Measurements from ENCODE around the gene PARD3. TPM values are rescaled to one million over a fixed set of nuclear protein-coding genes. Genes with fewer than 3 reads are reported as not detected.

The PARD3 gene
- total RNA-seq, 1 experiment from 2014 or later: 51.8 TPM

GRCh38 chr10:34796133-34796532, 19.0 kb downstream of the PARD3 start (continued):
- no peak for TF ChIP-seq STAT6 (CRISPR knock-in tag; conservative IDR thresholded peaks at IDR 0.05; ENCODE audit: low read depth)
- no peak for TF ChIP-seq ATF6 (CRISPR knock-in tag; IDR thresholded peaks at IDR 0.05)
- TF ChIP-seq ZNF121 (CRISPR knock-in tag; IDR thresholded peaks at IDR 0.05): no peak
- TF ChIP-seq AR (CRISPR knock-in tag; IDR thresholded peaks at IDR 0.05): no peak
- no peak for TF ChIP-seq ZNF512 (CRISPR knock-in tag; IDR thresholded peaks at IDR 0.05; ENCODE audit: borderline replicate concordance)
- no peak for TF ChIP-seq E2F1 (CRISPR knock-in tag; IDR thresholded peaks at IDR 0.05)
- TF ChIP-seq CBFB (CRISPR knock-in tag; IDR thresholded peaks at IDR 0.05; ENCODE audit: low read depth): no peak
- no peak for TF ChIP-seq JAZF1 (CRISPR knock-in tag; IDR thresholded peaks at IDR 0.05)

- POLR2A ChIA-PET: no interaction called here
- CTCF ChIA-PET: no interaction called here
- no peak for DNase-seq (ENCODE audit: low spot score)
- no peaks in the 10 kb centered on the region for H3K27me3 Mint-ChIP-seq (ENCODE audit: low read depth)
- TF ChIP-seq ZNF121 (CRISPR knock-in tag; IDR thresholded peaks at IDR 0.05): peak; percentile 81; the same call in 1 of the 2 replicates
- TF ChIP-seq ZNF281 (CRISPR knock-in tag; IDR thresholded peaks at IDR 0.05): no peak
- TF ChIP-seq ETV6 (CRISPR knock-in tag; IDR thresholded peaks at IDR 0.05): no peak
- TF ChIP-seq ZBTB43 (CRISPR knock-in tag; IDR thresholded peaks at IDR 0.05): no peak
- peak overlapping the region; percentile 44; the same call in 1 of the 2 replicates for H3K27ac Mint-ChIP-seq
- peaks cover 49% of the 10 kb centered on the region for H3K4me1 Mint-ChIP-seq
- ATAC-seq: no peak
- peaks cover 14% of the 10 kb centered on the region for H3K36me3 Mint-ChIP-seq
- H3K9me3 Mint-ChIP-seq: peaks cover 4% of the 10 kb centered on the region; the same call in 1 of the 2 replicates
- H3K4me3 Mint-ChIP-seq: no peak overlapping the region
Measured at GRCh38 chr10:34795334-34795733, 19.8 kb downstream of the PARD3 start.
